ENCODE results near the gene SMCO1.

SMCO1 gene

GRCh38 chr3:196503196-196504076 is 11.7 kb downstream of the SMCO1 start, which contains the start of gene RNF168:
RNF168 (minus strand) TSS chr3:196503768; CDS start chr3:196503173, 595 bp downstream.
- Histone ChIP-seq H3K36me3 (ENCODE audit: control insufficient read depth in 1 of 2, insufficient read depth in 2 of 2, low read length in 2 of 2) (peaks cover 0 to 9% of the 10 kb centered on the region in 2 donors), H3K4me1 (ENCODE audit: control insufficient read depth in 1 of 2, insufficient read depth in 2 of 2, low read length in 2 of 2) (peaks cover 0 to 26% of the 10 kb centered on the region in 2 donors), H3K27ac (ENCODE audit: low read length) (peak within 1 kb of the TSS; percentile 91), H3K27me3 (ENCODE audit: low read depth, low read length) (no peaks in the 10 kb centered on the region), H3K4me3 (ENCODE audit: low read depth in 1 of 2, low read length in 2 of 2) (peak within 1 kb of the TSS; percentile 93 to 99), H3K9me3 (ENCODE audit: control insufficient read depth in 1 of 2, low read length in 2 of 2) (no peaks in the 10 kb centered on the region)

- peak overlapping the region; percentile 91 for H3K27ac ChIP-seq (ENCODE audit: low read length)
- H3K36me3 ChIP-seq (ENCODE audit: control insufficient read depth in 1 of 2, insufficient read depth in 2 of 2, low read length in 2 of 2): peaks cover 0 to 9% of the 10 kb centered on the region in 2 donors
- no peaks in the 10 kb centered on the region for H3K27me3 ChIP-seq (ENCODE audit: low read depth, low read length)
- no peaks in the 10 kb centered on the region for H3K9me3 ChIP-seq (ENCODE audit: control insufficient read depth in 1 of 2, low read length in 2 of 2)
- peak overlapping the region; percentile 93 to 99 for H3K4me3 ChIP-seq (ENCODE audit: low read depth in 1 of 2, low read length in 2 of 2)
- H3K4me1 ChIP-seq (ENCODE audit: control insufficient read depth in 1 of 2, insufficient read depth in 2 of 2, low read length in 2 of 2): peaks cover 0 to 26% of the 10 kb centered on the region in 2 donors
These were observed 12.4 kb downstream of the SMCO1 start for GRCh38 chr3:196502775-196503195.

GRCh38 chr3:196501316-196502044 is 13.7 kb downstream of the SMCO1 start:
- Histone ChIP-seq H3K4me3 (ENCODE audit: low read depth in 1 of 2, low read length in 2 of 2) (peak overlapping the region; percentile 93 to 99), H3K9me3 (ENCODE audit: control insufficient read depth in 1 of 2, low read length in 2 of 2) (no peaks in the 10 kb centered on the region), H3K27ac (ENCODE audit: low read length) (peak overlapping the region; percentile 91), H3K36me3 (ENCODE audit: control insufficient read depth in 1 of 2, insufficient read depth in 2 of 2, low read length in 2 of 2) (peaks cover 0 to 9% of the 10 kb centered on the region in 2 donors), H3K4me1 (ENCODE audit: control insufficient read depth in 1 of 2, insufficient read depth in 2 of 2, low read length in 2 of 2) (peaks cover 0 to 26% of the 10 kb centered on the region in 2 donors), H3K27me3 (ENCODE audit: low read depth, low read length) (no peaks in the 10 kb centered on the region)

DNA sequence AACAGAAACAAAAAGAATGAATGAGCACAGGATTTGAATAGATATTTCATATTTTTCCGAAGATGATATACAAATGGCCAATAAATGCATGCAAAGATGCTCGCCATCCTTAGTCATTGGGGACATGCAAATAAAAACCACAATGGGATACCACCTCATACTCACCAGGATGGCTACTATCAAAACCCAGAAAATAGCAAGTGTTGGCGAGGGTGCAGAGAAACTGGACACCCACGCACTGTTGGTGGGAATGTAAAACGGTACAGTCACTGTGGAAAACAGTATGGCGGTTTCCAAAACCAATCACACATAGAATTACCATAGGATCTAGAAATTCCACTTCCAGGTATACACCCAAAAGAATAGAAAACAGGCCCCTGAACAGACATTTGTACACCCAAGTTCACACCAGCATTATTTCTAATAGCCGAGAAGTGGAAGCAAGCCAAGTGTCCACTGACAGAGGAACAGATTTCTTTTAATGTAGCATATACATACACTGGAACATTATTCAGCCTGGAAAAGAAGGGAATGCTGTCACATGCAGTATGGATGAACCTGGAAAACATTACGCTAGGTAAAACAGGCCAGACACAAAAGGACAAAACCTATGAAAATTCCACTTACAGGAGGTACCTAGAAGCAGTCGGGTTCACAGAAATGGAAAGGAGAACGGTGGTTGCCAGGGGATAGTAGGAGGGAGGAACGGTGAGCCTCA is 15.2 kb downstream of the SMCO1 start:
- Histone ChIP-seq H3K36me3 (ENCODE audit: control insufficient read depth in 1 of 2, insufficient read depth in 2 of 2, low read length in 2 of 2) (peaks cover 4 to 9% of the 10 kb centered on the region in 2 donors), H3K9me3 (ENCODE audit: control insufficient read depth in 1 of 2, low read length in 2 of 2) (no peaks in the 10 kb centered on the region), H3K27ac (ENCODE audit: low read length) (no peak overlapping the region), H3K27me3 (ENCODE audit: low read depth, low read length) (no peaks in the 10 kb centered on the region), H3K4me1 (ENCODE audit: control insufficient read depth in 1 of 2, insufficient read depth in 2 of 2, low read length in 2 of 2) (peaks cover 0 to 26% of the 10 kb centered on the region in 2 donors), H3K4me3 (ENCODE audit: low read depth in 1 of 2, low read length in 2 of 2) (peak overlapping the region in 1 of 2 donors; percentile 44)

DNA sequence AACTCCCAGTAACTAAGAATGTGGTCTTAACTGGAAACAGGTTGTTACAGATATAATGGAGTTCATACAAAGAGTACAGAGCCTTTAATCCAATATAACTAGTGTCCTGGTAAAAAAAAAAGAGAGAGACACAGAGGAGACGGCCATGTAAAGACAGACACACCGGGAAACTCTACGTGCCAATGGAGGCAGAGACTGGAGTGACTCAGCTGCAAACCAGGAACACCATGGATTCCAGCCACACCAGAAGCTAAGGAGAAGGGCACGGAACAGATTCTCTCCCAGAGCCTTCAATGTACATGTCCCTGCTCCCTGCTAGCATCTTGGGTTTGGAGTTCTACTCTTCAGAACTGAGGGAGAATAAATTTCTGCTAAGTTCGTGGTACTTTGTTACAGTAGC is 16.1 kb downstream of the SMCO1 start:
- peaks cover 0 to 26% of the 10 kb centered on the region in 2 donors for H3K4me1 ChIP-seq (ENCODE audit: control insufficient read depth in 1 of 2, insufficient read depth in 2 of 2, low read length in 2 of 2)
- no peak overlapping the region for H3K4me3 ChIP-seq (ENCODE audit: low read depth in 1 of 2, low read length in 2 of 2)
- H3K27ac ChIP-seq (ENCODE audit: low read length): no peak overlapping the region
- H3K36me3 ChIP-seq (ENCODE audit: control insufficient read depth in 1 of 2, insufficient read depth in 2 of 2, low read length in 2 of 2): peaks cover 4 to 9% of the 10 kb centered on the region in 2 donors
- no peaks in the 10 kb centered on the region for H3K27me3 ChIP-seq (ENCODE audit: low read depth, low read length)
- H3K9me3 ChIP-seq (ENCODE audit: control insufficient read depth in 1 of 2, low read length in 2 of 2): no peaks in the 10 kb centered on the region

- Histone ChIP-seq H3K9me3 (ENCODE audit: control insufficient read depth in 1 of 2, low read length in 2 of 2) (no peaks in the 10 kb centered on the region), H3K27ac (ENCODE audit: low read length) (no peak overlapping the region), H3K36me3 (ENCODE audit: control insufficient read depth in 1 of 2, insufficient read depth in 2 of 2, low read length in 2 of 2) (peaks cover 4 to 6% of the 10 kb centered on the region in 2 donors), H3K27me3 (ENCODE audit: low read depth, low read length) (no peaks in the 10 kb centered on the region), H3K4me1 (ENCODE audit: control insufficient read depth in 1 of 2, insufficient read depth in 2 of 2, low read length in 2 of 2) (peaks cover 0 to 26% of the 10 kb centered on the region in 2 donors), H3K4me3 (ENCODE audit: low read depth in 1 of 2, low read length in 2 of 2) (no peak overlapping the region)
These were observed 16.8 kb downstream of the SMCO1 start for GRCh38 chr3:196498297-196498696.

DNA sequence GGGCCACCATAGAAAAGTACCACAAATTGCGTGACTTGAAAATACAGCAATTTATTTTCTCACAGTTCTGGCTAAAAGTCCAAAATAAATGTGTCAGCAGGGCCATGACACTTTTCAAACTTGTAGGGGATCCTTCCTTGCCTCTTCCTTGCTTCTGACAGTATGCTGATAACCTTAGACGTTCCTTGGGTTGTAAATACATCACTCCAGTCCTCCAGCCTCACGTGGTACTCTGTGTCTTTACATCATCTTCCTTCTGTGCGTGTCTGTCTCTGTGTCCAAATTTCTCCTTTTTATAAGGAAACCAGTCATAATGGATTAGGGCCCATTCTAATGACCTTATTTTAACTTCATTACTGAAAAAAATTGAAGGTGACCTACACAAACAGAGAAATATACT is 19.0 kb downstream of the SMCO1 start:
- Histone ChIP-seq H3K4me1 (ENCODE audit: control insufficient read depth in 1 of 2, insufficient read depth in 2 of 2, low read length in 2 of 2) (peaks cover 0 to 20% of the 10 kb centered on the region in 2 donors), H3K4me3 (ENCODE audit: low read depth in 1 of 2, low read length in 2 of 2) (no peak overlapping the region), H3K9me3 (ENCODE audit: control insufficient read depth in 1 of 2, low read length in 2 of 2) (no peaks in the 10 kb centered on the region), H3K27me3 (ENCODE audit: low read depth, low read length) (no peaks in the 10 kb centered on the region), H3K27ac (ENCODE audit: low read length) (no peak overlapping the region), H3K36me3 (ENCODE audit: control insufficient read depth in 1 of 2, insufficient read depth in 2 of 2, low read length in 2 of 2) (peaks cover 0 to 4% of the 10 kb centered on the region in 2 donors)

DNA sequence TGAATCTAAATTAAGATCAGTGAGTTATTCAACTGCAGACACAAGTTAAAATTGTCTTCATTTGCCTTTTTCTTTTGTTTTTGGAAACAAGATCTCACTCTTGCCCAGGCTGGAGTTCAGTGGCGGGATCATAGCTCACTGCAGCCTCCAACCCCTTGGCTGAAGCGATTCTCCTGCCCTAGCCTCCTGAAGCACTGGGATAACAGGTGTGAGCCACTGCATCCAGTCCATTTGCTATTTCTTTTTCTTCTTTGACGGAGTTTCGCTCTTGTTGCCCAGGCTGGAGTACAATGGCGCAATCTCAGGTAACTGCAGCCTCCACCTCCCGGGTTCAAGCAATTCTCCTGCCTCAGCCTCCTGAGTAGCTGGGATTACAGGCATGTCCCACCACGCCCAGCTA is 21.9 kb downstream of the SMCO1 start:
- Histone ChIP-seq H3K27me3 (ENCODE audit: low read depth, low read length) (no peaks in the 10 kb centered on the region), H3K4me1 (ENCODE audit: control insufficient read depth in 1 of 2, insufficient read depth in 2 of 2, low read length in 2 of 2) (no peaks in the 10 kb centered on the region), H3K27ac (ENCODE audit: low read length) (no peak overlapping the region), H3K36me3 (ENCODE audit: control insufficient read depth in 1 of 2, insufficient read depth in 2 of 2, low read length in 2 of 2) (peaks cover 0 to 4% of the 10 kb centered on the region in 2 donors), H3K9me3 (ENCODE audit: control insufficient read depth in 1 of 2, low read length in 2 of 2) (no peaks in the 10 kb centered on the region), H3K4me3 (ENCODE audit: low read depth in 1 of 2, low read length in 2 of 2) (no peak overlapping the region)

DNA sequence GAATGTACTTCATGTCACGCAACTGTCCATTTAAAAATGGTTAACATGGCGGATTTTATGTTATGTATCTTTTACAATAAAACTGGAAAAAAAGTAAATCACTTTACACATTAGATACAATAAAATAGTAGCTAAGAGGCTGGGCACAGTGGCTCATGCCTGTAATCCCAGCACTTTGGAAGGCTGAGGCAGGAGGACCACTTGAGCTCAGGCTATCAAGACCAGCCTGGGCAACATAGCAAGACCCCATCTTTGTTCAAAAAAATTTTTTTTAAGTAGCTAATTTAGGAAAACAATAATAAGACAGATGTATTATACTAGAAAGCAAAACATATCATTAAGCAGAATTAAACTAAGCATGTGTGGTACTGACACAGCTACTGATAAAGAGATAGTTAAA is 23.1 kb downstream of the SMCO1 start:
- no peaks in the 10 kb centered on the region for H3K27me3 ChIP-seq (ENCODE audit: low read depth, low read length)
- no peaks in the 10 kb centered on the region for H3K4me1 ChIP-seq (ENCODE audit: control insufficient read depth in 1 of 2, insufficient read depth in 2 of 2, low read length in 2 of 2)
- H3K36me3 ChIP-seq (ENCODE audit: control insufficient read depth in 1 of 2, insufficient read depth in 2 of 2, low read length in 2 of 2): peaks cover 6 to 10% of the 10 kb centered on the region in 2 donors
- H3K27ac ChIP-seq (ENCODE audit: low read length): no peak overlapping the region
- no peak overlapping the region for H3K4me3 ChIP-seq (ENCODE audit: low read depth in 1 of 2, low read length in 2 of 2)
- H3K9me3 ChIP-seq (ENCODE audit: control insufficient read depth in 1 of 2, low read length in 2 of 2): no peaks in the 10 kb centered on the region

DNA sequence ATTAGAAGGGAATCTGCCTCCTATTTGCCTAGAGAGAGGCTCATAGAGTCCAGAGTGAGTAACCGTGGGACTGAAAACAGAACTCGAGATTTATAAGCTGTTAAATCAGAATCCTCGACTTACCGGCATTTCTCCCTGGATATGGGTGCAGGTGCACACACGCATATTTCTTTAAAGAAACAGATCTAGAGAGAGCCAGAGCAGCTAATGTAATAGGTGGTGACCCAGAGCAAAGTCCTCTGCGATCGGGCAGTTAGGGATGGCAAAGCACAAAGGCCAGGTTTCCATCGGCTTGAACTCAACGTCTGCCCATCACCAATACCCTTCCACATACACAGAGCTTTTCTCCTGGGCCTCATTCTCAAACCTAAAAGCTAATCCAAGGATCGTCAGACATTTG is 25.4 kb downstream of the SMCO1 start:
- Histone ChIP-seq H3K27ac (ENCODE audit: low read length) (no peak overlapping the region), H3K4me1 (ENCODE audit: control insufficient read depth in 1 of 2, insufficient read depth in 2 of 2, low read length in 2 of 2) (no peaks in the 10 kb centered on the region), H3K9me3 (ENCODE audit: control insufficient read depth in 1 of 2, low read length in 2 of 2) (no peaks in the 10 kb centered on the region), H3K27me3 (ENCODE audit: low read depth, low read length) (no peaks in the 10 kb centered on the region), H3K36me3 (ENCODE audit: control insufficient read depth in 1 of 2, insufficient read depth in 2 of 2, low read length in 2 of 2) (peaks cover 20 to 24% of the 10 kb centered on the region in 2 donors), H3K4me3 (ENCODE audit: low read depth in 1 of 2, low read length in 2 of 2) (no peak overlapping the region)

GRCh38 chr3:196486263-196486662 is 28.9 kb downstream of the SMCO1 start:
- peaks cover 35 to 40% of the 10 kb centered on the region in 2 donors for H3K36me3 ChIP-seq (ENCODE audit: control insufficient read depth in 1 of 2, insufficient read depth in 2 of 2, low read length in 2 of 2)

More at GRCh38 chr3:196486263-196486662, 28.9 kb downstream of the SMCO1 start:
- no peaks in the 10 kb centered on the region for H3K27me3 ChIP-seq (ENCODE audit: low read depth, low read length)
- H3K27ac ChIP-seq (ENCODE audit: low read length): no peak overlapping the region
- no peaks in the 10 kb centered on the region for H3K4me1 ChIP-seq (ENCODE audit: control insufficient read depth in 1 of 2, insufficient read depth in 2 of 2, low read length in 2 of 2)
- H3K4me3 ChIP-seq (ENCODE audit: low read depth in 1 of 2, low read length in 2 of 2): no peak overlapping the region
- H3K9me3 ChIP-seq (ENCODE audit: control insufficient read depth in 1 of 2, low read length in 2 of 2): no peaks in the 10 kb centered on the region

Data from muscle layer of duodenum (tissue), 2 donors.